T47D (cell line): ENCODE measurements around the gene TTC21A.

Experiments
- DNase-seq, 2 experiments: peaks; one replicate each; pipeline versions ENCODE4 v3.0.0 to v3.0.0-alpha.2; 2011 to 2012; ENCODE audit warnings: low read depth in 1 of 2, low spot score in 1 of 2
- JUND ChIP-seq: IDR thresholded peaks from 2 replicates; pipeline ENCODE4 v1.6.1; 2012; ENCODE audit warnings: low read depth
- in situ Hi-C: cut with HindIII; loops from 2 replicates; pipeline ENCODE4 v1.10.0; 2016; ENCODE audit warnings: low sequenced_read_pairs, low pct_unique_long_range_greater_than_20kb

The TTC21A gene

GRCh38 chr3:39088456-39088855 is 19.0 kb upstream of the TTC21A start:
- TF ChIP-seq JUND = no peak
- no peak for DNase-seq
- in situ Hi-C loops = no loop called here

DNA sequence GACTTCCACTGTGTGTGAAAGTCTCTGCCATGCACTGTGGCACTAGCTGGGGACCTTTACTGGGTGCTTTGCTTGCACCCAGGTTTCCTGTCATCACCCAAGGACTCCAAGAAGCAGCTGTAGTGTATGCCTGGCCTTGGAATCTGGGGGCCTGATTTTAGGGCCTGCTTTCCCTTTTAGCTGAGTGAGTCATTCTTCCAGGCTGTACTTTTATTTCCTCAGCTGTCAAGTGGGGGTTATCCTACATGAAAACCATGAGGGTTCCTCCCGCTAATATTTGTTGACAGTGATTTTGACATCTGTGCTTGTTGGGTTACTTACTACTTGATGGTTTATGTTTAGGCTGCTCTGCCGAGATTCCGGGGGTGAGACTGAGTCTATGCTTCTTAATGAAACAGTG is 18.6 kb upstream of the TTC21A start:
- TF ChIP-seq JUND = no peak
- in situ Hi-C loops = no loop called here
- DNase-seq = no peak

DNA sequence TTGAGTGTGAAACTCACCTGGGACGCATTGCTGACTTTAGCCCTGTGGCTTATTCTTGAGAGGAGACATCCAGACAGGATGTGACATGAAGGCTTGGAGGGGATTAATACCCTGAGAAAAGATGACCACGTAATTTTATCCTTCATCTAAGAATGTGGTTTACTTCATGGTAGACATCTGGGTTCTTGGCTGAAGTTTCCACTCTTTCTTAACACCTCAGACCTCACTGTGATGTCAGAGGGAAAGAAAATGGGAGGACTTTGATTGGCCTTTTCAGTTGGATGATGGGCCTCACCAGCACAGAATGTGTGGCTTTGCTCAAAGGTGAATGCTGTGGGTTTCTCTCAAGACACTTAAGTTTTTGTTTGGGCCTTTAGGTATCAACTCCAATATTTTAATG is 16.6 kb upstream of the TTC21A start:
- in situ Hi-C loops = no loop called here
- no peak for TF ChIP-seq JUND
- DNase-seq = no peak

DNA sequence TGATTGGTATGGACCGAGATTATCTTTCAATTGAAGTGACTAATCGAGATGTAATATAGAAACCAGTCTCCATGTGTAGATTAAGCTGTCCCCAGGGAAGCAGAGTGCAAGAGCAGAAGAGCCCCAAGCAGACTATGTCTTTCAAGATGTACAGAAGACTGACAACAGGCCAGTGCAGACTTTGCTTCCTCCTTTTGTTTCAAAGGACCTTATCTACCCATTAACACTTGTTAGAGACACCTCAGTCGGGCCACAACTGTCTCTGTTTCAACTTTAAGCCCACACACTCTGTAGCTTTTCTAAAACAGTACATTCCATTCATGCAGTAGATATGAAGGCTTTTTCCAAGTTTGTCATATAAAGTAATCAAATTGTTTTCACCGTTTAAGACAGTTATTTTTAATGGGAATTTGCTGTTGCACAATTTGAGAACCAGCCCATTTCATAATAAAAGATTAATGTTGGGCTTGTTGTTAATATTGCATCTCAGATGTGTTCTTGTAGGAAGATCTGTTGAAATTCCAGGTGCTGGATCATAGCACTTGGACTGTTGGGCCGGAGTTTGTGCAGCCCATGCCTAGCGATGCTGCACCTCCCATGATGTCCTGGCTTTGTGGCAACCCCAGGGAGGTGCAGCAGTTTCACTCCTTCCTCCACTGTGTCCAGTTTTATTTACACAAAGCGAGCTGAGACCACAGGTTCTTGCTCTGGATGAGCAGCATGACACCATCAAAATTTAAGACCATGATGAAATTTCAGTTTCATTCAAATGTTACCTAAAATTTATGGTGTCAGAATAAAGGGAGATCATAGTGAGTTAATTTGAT is 12.4 kb upstream of the TTC21A start:
- in situ Hi-C loops = no loop called here
- no peak for DNase-seq

GRCh38 chr3:39095778-39096177 is 11.7 kb upstream of the TTC21A start:
- no peak for TF ChIP-seq JUND
- in situ Hi-C loops = no loop called here
- DNase-seq = no peak

More for the DNA sequence above, 12.4 kb upstream of the TTC21A start:
- TF ChIP-seq JUND = no peak

DNA sequence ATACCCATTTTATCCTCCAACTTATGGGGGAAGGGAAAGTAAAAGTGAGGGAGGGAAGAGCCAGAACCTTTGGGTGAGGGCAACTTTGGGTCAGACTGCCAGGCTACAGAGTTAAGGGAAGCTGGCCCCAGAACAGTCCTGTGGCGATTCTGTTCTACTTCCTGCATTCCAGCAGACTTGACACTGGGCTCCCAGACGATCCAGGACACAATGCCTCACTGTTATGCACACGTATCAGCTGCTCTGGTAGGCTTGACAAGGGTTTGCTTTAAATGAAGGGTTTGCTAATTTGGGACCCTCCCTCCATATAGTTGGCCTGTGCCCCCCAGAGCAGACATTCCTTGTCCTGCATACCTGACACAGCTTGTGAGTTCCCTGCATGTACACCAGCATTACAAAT is 10.7 kb upstream of the TTC21A start:
- in situ Hi-C loops = no loop called here
- no peak for TF ChIP-seq JUND
- DNase-seq = peak; percentile 54 to 60

DNA sequence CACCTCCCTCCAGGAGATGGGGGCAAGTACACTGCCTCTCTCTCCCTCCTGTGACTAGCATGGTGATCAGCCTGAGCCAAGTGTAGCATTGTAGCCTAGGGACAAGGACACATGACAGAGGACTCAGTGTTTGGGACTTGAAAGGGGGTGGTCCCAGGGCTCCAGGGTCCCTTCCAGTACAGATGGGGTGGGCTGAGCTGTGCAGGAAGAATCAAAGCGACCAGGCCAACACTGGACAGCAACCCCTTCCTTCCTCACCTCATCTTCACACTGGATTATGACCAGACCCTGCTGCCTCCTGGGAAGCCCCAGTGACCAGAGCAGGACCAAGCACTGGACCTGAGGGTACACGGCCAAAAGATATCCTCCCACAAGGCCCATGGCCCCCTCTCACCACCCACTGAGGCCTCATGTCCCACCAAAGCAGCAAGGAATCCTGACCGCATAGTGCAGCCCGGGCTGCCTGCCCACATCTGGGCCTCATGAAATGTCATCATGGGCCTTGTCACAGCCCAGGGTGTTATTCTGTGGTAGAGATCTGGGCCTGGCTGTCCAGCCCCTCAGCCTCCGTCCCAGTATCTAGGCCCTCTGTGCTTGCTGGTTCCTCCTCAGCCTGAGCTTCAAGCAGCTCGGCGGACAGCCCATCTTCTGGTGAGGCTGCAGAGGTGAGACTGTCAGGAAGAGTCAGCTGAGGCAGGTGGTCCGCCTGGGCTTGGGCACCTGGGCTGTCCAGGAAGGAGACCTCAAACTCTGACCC is 9.6 kb upstream of the TTC21A start:
- no peak for TF ChIP-seq JUND
- in situ Hi-C loops = no loop called here
- DNase-seq = no peak

DNA sequence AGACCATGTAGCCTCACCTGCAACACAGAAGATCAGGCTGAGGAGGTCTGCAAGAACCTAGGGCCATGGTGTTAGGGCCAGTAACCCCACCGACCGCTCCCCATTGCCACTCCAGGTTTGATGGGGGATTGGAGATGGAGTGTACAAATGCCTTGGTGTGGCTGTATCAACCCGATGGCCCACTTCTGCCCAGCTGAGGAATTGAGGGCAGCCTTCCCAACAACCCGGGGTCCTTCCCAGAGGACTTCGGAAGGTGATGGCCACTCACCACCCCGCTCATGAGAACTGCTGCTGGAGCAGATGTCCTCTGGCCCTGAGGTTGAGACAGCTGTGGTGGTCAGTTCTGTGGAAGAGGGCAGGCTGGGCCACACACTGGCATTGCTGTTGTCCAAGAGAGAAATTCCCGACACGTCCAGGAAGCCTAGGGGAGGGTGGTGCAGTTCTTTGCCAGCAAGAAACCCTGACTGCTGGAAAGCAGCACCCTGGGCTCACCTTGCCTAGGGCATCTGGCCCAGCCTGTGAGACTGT is 8.9 kb upstream of the TTC21A start:
- in situ Hi-C loops = no loop called here
- no peak for DNase-seq
- TF ChIP-seq JUND = no peak

- no peak for DNase-seq
- in situ Hi-C loops = no loop called here
- TF ChIP-seq JUND = no peak
Observed at GRCh38 chr3:39099242-39099641, 8.2 kb upstream of the TTC21A start.

DNA sequence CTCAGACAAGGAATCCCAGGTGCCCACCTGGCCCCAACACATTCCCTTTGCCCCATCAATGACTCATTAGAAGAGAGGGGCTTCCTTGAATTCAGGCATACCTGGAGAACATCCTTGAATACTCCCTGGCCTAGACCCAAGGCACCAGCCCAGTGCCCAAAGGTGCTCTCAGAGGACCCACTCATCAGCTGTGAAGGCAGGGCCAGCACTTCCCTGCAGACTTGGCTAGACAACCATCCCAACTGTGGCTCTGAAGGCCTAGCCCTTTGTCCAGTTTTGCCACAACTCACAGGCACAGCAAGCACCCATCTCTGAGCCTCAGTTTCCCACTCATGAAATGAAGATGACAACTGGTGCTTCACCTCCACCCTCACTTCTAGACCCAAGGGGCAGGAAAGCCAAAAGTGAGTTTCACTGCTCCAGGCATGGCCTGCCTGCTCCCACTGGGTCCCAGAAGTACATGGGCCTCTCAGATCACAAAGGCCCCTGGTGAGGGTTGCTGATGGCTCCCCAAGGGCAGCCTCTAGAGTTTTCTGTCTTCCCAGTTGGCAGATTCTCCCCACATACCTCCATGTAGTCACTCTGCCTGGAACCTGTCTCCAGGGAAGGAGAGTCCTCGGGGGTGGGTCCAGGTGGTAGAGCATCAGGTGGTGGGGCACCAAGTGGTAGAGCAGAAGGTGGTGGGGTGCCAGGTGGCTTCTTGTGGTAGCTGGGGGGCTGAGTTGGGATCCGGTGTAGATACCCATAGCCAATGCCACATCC is 7.6 kb upstream of the TTC21A start:
- DNase-seq = no peak
- in situ Hi-C loops = no loop called here
- no peak for TF ChIP-seq JUND

- in situ Hi-C loops = no loop called here
- DNase-seq = no peak
- no peak for TF ChIP-seq JUND
Observed at GRCh38 chr3:39100500-39100886, 7.0 kb upstream of the TTC21A start.

DNA sequence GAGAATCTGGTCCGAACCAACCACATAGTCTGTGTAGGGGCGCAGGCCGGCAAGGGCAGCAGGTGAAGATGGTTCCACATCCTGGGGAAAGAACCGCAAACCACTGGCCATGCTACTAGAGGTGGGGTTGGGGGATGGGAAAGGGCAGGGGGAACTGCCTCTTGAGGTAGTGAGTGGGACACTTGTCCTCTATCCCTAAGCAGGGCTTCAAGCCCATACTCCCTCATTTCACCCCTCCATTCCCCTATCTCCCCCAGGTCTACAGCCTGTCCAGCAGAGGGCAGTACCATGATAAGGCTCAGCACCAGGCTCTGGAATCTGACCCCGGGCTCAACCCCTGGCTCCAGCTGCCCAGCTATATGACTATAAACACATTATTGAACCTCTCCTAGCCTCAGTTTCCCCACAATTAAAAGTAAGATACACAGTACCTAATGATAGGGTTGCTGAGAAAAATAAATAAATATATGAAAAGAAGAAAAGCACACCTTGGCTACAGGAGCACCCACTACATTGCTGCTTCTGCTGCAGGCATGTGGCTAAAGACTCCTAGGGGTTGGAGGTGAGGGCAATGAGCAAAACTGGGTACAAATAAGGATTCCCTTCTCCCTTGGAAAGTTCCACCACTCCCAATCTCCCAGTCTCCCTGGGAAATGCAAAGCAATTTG is 6.3 kb upstream of the TTC21A start:
- in situ Hi-C loops = no loop called here
- peak in 1 of 2 experiments; percentile 42 for DNase-seq
- TF ChIP-seq JUND = no peak
